Kidney epithelial cell (primary cell): ENCODE measurements around the gene ITK. TPM values are rescaled to one million over a fixed set of nuclear protein-coding genes. Genes with fewer than 3 reads are reported as not detected.
A peak's percentile ranks its signal among the peaks of the same experiment; 100 is the strongest.

Experiments
- DNase-seq: peaks from one replicate; pipeline ENCODE4 v3.0.0-alpha.2; 2010; ENCODE audit warnings: low read depth
- H3K27me3 ChIP-seq: 2 replicates; pipeline ENCODE4 v1.6.0; 2011; ENCODE audit warnings: low read length; ENCODE audit not compliant: control insufficient read depth, insufficient read depth
- H3K36me3 ChIP-seq: 2 replicates; pipeline ENCODE4 v1.5.1; 2011; ENCODE audit warnings: low read length; ENCODE audit not compliant: control insufficient read depth, insufficient read depth
- H3K4me3 ChIP-seq: 2 replicates; pipeline ENCODE4 v1.5.1; 2011; ENCODE audit warnings: low read depth, mild to moderate bottlenecking, control low read depth, low read length
- total RNA-seq: library from RNA; depleted of rRNA; stranded (reverse); fragments of >200 nt; gene quantifications from 2 replicates; pipeline ENCODE4 v1.2.3, GENCODE V29; 2015
- TF ChIP-seq, protein P1 (sequence below): IDR thresholded peaks from 2 replicates; pipeline ENCODE4 v1.5.1; 2011; ENCODE audit warnings: mild to moderate bottlenecking, moderate library complexity, low read length, control low read depth, inconsistent platforms; ENCODE audit not compliant: insufficient read depth, poor library complexity, severe bottlenecking

ITK gene
- total RNA-seq, 1 donor from 2014 or later, result not detected

DNA sequence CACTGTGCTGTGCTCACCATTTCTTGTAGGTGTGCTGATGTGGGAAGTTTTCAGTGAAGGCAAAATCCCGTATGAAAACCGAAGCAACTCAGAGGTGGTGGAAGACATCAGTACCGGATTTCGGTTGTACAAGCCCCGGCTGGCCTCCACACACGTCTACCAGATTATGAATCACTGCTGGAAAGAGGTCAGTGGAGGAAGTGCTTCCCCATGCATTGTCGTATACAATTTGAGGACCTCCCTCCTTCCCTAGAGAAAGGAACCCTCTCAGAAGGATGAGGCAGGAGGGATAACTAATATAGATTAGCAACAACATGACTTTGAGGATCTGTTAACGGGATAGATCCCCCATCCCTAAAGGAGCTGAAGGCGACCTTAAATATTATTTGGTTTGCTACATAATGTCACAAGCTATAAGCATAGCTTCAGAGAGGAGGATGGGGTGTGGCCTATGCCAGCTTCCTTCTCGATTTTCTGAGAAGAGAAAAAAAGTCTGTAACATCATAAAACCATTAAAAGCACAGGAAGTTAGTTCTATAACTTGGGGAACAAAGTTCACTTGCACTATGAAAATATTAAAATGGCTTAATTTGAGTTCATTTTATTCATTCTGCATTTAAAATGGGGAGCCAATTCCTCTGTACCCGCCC, 68.3 kb downstream of the ITK start:
- DNase-seq, result no peak
- no peaks in the 10 kb centered on the region for H3K36me3 ChIP-seq
- H3K27me3 ChIP-seq, result no peaks in the 10 kb centered on the region
- no peak overlapping the region for H3K4me3 ChIP-seq
- TF ChIP-seq, protein P1, sequence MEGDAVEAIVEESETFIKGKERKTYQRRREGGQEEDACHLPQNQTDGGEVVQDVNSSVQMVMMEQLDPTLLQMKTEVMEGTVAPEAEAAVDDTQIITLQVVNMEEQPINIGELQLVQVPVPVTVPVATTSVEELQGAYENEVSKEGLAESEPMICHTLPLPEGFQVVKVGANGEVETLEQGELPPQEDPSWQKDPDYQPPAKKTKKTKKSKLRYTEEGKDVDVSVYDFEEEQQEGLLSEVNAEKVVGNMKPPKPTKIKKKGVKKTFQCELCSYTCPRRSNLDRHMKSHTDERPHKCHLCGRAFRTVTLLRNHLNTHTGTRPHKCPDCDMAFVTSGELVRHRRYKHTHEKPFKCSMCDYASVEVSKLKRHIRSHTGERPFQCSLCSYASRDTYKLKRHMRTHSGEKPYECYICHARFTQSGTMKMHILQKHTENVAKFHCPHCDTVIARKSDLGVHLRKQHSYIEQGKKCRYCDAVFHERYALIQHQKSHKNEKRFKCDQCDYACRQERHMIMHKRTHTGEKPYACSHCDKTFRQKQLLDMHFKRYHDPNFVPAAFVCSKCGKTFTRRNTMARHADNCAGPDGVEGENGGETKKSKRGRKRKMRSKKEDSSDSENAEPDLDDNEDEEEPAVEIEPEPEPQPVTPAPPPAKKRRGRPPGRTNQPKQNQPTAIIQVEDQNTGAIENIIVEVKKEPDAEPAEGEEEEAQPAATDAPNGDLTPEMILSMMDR, result no peak

DNA sequence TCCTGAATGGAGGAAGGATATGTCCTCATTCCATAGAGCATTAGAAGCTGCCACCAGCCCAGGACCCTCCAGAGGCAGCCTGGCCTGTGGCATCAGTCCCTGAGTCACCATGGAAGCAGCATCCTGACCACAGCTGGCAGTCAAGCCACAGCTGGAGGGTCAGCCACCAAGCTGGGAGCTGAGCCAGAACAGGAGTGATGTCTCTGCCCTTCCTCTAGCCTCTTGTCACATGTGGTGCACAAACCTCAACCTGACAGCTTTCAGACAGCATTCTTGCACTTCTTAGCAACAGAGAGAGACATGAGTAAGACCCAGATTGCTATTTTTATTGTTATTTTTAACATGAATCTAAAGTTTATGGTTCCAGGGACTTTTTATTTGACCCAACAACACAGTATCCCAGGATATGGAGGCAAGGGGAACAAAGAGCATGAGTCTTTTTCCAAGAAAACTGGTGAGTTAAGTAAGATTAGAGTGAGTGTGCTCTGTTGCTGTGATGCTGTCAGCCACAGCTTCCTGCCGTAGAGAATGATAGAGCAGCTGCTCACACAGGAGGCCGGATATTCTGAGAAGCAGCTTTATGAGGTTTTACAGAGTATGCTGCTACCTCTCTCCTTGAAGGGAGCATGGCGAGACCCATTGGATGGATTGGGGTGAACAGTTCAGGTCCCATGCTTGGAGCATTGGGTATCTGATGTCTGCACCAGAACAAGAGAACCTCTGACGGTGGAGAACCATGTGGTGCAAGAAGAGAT, 72.2 kb downstream of the ITK start:
- H3K36me3 ChIP-seq, result no peaks in the 10 kb centered on the region
- no peaks in the 10 kb centered on the region for H3K27me3 ChIP-seq
- TF ChIP-seq, protein P1, result no peak
- DNase-seq, result no peak
- H3K4me3 ChIP-seq, result no peak overlapping the region

DNA sequence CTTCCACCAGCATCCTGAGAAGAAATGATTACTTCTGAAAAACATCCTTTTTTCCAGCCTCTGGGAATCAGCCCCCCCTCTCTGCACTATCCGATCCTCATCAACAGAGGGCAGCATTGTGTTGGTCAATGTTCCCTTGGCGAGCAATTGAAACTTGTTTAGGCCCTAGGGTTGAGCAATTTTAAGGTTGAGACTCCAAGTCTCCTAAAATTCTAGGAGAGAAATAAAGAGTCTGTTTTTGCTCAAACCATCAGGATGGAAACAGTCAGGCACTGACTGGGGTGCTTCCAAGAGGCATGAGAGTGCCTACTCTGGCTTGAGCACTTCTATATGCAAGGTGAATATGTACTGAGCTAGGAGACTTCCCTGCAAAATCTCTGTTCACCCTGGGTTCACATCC, 72.9 kb downstream of the ITK start:
- no peak overlapping the region for H3K4me3 ChIP-seq
- DNase-seq, result no peak
- no peaks in the 10 kb centered on the region for H3K27me3 ChIP-seq
- H3K36me3 ChIP-seq, result no peaks in the 10 kb centered on the region
- TF ChIP-seq, protein P1, result peak; percentile 94

DNA sequence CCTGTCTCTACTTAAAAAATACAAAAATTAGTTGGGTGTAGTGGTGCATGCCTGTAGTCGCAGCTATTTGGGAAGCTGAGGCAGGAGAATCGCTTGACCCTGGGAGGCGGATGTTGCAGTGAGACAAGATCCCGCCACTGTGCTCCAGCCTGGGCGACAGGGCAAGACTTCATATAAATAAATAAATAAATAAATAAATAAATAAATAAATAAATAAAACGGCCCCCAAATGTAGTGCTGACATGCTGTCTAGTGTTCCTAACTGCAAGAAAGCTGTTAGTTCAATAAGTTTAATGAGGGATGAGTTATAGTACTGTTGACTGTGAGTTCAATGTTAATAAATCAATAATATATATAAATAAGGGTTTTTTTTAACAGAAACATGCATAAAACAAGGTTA, 77.8 kb downstream of the ITK start:
- Histone ChIP-seq H3K4me3 (no peak overlapping the region), H3K36me3 (no peaks in the 10 kb centered on the region), H3K27me3 (no peaks in the 10 kb centered on the region)
- TF ChIP-seq, protein P1, result no peak
- no peak for DNase-seq

DNA sequence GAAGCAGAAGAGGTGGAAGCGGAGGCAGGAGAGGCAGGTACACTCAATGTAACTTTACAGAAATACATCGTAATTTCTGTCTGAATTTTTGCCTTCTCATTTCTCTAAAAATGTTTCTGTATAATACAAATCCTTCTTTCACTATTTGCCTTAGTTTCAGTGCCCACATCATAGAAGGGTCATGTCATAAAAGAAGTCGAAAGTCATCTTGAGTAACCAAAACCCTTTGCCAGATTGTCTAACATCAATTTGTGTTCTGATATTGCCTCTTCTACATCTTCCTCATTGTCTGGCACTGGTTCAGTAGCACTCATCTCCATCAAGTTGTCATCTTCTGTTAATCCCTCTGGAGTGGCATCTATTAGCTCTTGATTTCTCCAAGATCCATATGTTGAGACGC, 79.1 kb downstream of the ITK start:
- H3K36me3 ChIP-seq, result no peaks in the 10 kb centered on the region
- TF ChIP-seq, protein P1, result no peak
- H3K4me3 ChIP-seq, result no peak overlapping the region
- DNase-seq, result no peak
- no peaks in the 10 kb centered on the region for H3K27me3 ChIP-seq
